Left lung (tissue), 10 donors: Measurements from ENCODE around the gene CCDC85B. TPM values are rescaled to one million over a fixed set of nuclear protein-coding genes. Genes with fewer than 3 reads are reported as not detected.

Source experiments
- ATAC-seq: fragments of 200-7000 bp; cut with Tn5 transposase; one replicate; pipeline ENCODE4 v1.9.1; 2020; ENCODE audit warnings: moderate library complexity
- DNase-seq, 4 donors: peaks; one replicate each; pipeline ENCODE4 v3.0.0-alpha.2; 2013 to 2020
- H3K27ac ChIP-seq, 2 donors: fragments of 200-600 bp; sonication (generic) in 1 of 2; one replicate each; pipeline versions ENCODE4 v1.5.0 to v1.8.0; 2020 to 2021
- H3K27me3 ChIP-seq, 2 donors: fragments of 200-600 bp; sonication (generic) in 1 of 2; one replicate each; pipeline versions ENCODE4 v1.5.0 to v1.8.0; 2020 to 2021
- H3K36me3 ChIP-seq, 2 donors: fragments of 200-600 bp; sonication (generic) in 1 of 2; one replicate each; pipeline versions ENCODE4 v1.5.0 to v1.8.0; 2020 to 2021
- H3K4me1 ChIP-seq, 2 donors: fragments of 200-600 bp; one replicate each; pipeline ENCODE4 v1.8.0; 2021
- H3K4me3 ChIP-seq, 2 donors: fragments of 200-600 bp; sonication (generic) in 1 of 2; one replicate each; pipeline versions ENCODE4 v1.5.0 to v1.8.0; 2020 to 2021; ENCODE audit warnings: mild to moderate bottlenecking in 1 of 2
- H3K9me3 ChIP-seq, 2 donors: fragments of 200-600 bp; sonication (generic) in 1 of 2; one replicate each; pipeline versions ENCODE4 v1.5.0 to v1.8.0; 2020 to 2021
- CTCF ChIP-seq, 2 donors: fragments of 200-600 bp; sonication (generic) in 1 of 2; IDR thresholded peaks; one replicate each; pipeline versions ENCODE4 v1.5.0 to v1.8.0; 2021; ENCODE audit warnings: antibody characterized with exemption in 2 of 2
- intact Hi-C, 2 donors: fragments of 100-400 bp; cut with DNase I; formaldehyde crosslinking; loops; one replicate each; pipeline versions ENCODE4 v1.11.2 to v1.14.2; 2022
- polyA plus RNA-seq, 6 donors: library from polyadenylated mRNA; unstranded; fragments of 120-200 nt; gene quantifications; one replicate each; pipeline ENCODE4 v1.2.1, GENCODE V29; 2013; ENCODE audit not compliant: insufficient read length in 6 of 6
- total RNA-seq, 2 donors: library from RNA; stranded (reverse); fragmentation: NEBNext Ultra II Directional; extraction: Animal tissue kit (Norgen Biotek cat#: 25700); gene quantifications; one replicate each; pipeline ENCODE4 v1.2.1, GENCODE V29; 2021
- donor health status: DM: no; HTN: yes; CAD: no.
- donor health status: DM: no; HTN: no; CAD: no.

Gene CCDC85B
- total and polyA plus RNA-seq, 8 donors = 10.0 to 32.0 (median 19.0) TPM

- peak within 1 kb of the TSS; percentile 45 to 58 for H3K4me3 ChIP-seq
- H3K4me1 ChIP-seq = peaks cover 0 to 49% of the 10 kb centered on the region in 2 donors
- H3K27me3 ChIP-seq = no peaks in the 10 kb centered on the region
- peak within 1 kb of the TSS; percentile 80 to 84 for H3K27ac ChIP-seq
- TF ChIP-seq CTCF (IDR thresholded peaks at IDR 0.05) = no peak
- DNase-seq (peak in 3 of 4 donors; percentile 68 to 91 (median 86)), ATAC-seq (peak; percentile 41)
- H3K36me3 ChIP-seq = peaks cover 0 to 9% of the 10 kb centered on the region in 2 donors
- intact Hi-C loops = no loop called here
- H3K9me3 ChIP-seq = no peaks in the 10 kb centered on the region
These were observed 17.7 kb upstream of the CCDC85B start, which contains the start of gene EFEMP2 for GRCh38 chr11:65872586-65873317. EFEMP2 (minus strand) TSS chr11:65872800; CDS start chr11:65872354, 446 bp downstream.

DNA sequence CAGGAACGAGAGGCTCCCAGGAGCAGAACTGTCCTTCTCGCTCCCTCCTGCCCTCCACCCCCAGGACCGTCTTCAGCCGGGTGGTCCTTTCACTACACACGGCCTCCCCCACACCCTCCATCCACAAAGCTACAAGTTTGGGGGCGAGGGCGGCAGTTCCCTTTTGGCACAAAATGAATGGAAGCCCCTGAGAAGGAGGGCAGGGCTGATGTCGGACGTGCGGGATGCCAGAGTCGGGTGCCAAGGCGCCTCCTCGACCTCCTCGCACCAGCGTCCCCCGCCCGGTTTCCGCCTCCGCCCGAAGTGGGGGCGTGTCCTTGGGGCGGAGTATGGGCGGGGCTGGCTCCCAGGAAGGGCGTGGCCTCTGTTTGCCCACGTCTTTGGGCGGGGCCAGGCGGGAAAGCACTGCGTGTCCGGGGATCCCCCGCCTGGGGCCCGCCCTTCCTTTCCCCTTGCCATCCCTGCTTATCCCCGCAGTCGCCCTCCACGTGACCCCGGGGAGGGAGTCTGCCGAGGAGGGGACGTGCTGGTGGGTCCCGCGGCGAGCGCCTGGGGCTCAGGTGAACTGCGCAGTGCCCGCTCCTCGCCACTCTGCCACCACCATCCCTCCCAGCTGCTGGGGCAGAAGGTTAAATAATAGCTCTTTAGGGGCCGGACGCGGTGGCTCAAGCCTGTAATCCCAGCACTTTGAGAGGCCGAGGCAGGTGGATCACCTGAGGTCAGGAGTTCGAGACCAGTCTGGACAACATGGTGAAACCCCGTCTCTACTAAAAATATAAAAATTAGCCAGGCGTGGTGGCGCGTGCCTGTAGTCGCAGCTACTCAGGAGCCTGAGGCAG lies 16.9 kb upstream of the CCDC85B start:
- no peak for TF ChIP-seq CTCF (IDR thresholded peaks at IDR 0.05)
- Histone ChIP-seq H3K4me3 (peak overlapping the region; percentile 45 to 58), H3K9me3 (no peaks in the 10 kb centered on the region), H3K4me1 (peaks cover 0 to 45% of the 10 kb centered on the region in 2 donors), H3K27ac (peak overlapping the region; percentile 80 to 84), H3K27me3 (no peaks in the 10 kb centered on the region), H3K36me3 (peaks cover 0 to 1% of the 10 kb centered on the region in 2 donors)
- intact Hi-C loops = no loop called here
- ATAC-seq (peak; percentile 98), DNase-seq (peak; percentile 95 to 99 (median 96))

- peak within 1 kb of the TSS in 1 of 2 donors; percentile 14 for H3K4me3 ChIP-seq
- ATAC-seq (peak; percentile 19), DNase-seq (peak in 1 of 4 donors; percentile 78)
- H3K4me1 ChIP-seq = peaks cover 0 to 14% of the 10 kb centered on the region in 2 donors
- TF ChIP-seq CTCF (IDR thresholded peaks at IDR 0.05) = no peak
- H3K27ac ChIP-seq = no peak within 1 kb of the TSS
- H3K27me3 ChIP-seq = no peaks in the 10 kb centered on the region
- H3K9me3 ChIP-seq = no peaks in the 10 kb centered on the region
- intact Hi-C loops = loop anchor here in 1 of 2 donors (10.0 kb wide), 1 partner anchor 105 kb away; no protein-coding TSS in a partner anchor
- peaks cover 0 to 26% of the 10 kb centered on the region in 2 donors for H3K36me3 ChIP-seq
These were observed 10.9 kb upstream of the CCDC85B start, which contains the start of gene CTSW for GRCh38 chr11:65879617-65880016. CTSW (plus strand) TSS chr11:65879837; CDS start chr11:65879855, 18 bp downstream.

DNA sequence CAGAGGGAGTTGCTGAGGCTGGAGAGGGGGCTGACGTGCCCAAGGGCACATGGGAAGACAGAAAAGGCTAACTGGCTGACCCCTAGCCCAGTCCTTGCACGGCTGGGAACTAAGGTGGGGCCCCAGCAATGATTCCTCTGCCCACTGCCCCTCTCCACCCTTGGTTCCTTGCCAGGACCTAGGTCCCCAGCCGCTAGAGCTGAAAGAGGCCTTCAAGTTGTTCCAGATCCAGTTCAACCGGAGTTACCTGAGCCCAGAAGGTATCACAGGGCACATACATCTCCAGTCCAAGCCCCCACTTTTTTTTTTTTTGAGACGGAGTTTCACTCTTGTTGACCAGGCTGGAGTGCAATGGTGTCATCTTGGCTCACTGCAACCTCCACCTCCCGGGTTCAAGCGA lies 10.4 kb upstream of the CCDC85B start:
- no peak overlapping the region for H3K27ac ChIP-seq
- TF ChIP-seq CTCF (IDR thresholded peaks at IDR 0.05) = no peak
- peak overlapping the region in 1 of 2 donors; percentile 14 for H3K4me3 ChIP-seq
- H3K9me3 ChIP-seq = no peaks in the 10 kb centered on the region
- peaks cover 0 to 29% of the 10 kb centered on the region in 2 donors for H3K36me3 ChIP-seq
- intact Hi-C loops = loop anchor here in 1 of 2 donors (10.0 kb wide), 1 partner anchor 105 kb away; no protein-coding TSS in a partner anchor
- H3K4me1 ChIP-seq = peaks cover 0 to 18% of the 10 kb centered on the region in 2 donors
- peak in 1 of 4 donors; percentile 74 for DNase-seq
- no peak for ATAC-seq
- no peaks in the 10 kb centered on the region for H3K27me3 ChIP-seq
